Thoracic aorta endothelial cell (primary cell): ENCODE results near the gene EEF1A2. TPM values are rescaled to one million over a fixed set of nuclear protein-coding genes. Genes with fewer than 3 reads are reported as not detected.

Experiments
- total RNA-seq: library from RNA; depleted of rRNA; stranded (reverse); fragments of >200 nt; gene quantifications from 2 replicates; pipeline ENCODE4 v1.2.3, GENCODE V29; 2012

The EEF1A2 gene
- total RNA-seq, result 1.0 and 2.3 TPM in 2 replicates

DNA sequence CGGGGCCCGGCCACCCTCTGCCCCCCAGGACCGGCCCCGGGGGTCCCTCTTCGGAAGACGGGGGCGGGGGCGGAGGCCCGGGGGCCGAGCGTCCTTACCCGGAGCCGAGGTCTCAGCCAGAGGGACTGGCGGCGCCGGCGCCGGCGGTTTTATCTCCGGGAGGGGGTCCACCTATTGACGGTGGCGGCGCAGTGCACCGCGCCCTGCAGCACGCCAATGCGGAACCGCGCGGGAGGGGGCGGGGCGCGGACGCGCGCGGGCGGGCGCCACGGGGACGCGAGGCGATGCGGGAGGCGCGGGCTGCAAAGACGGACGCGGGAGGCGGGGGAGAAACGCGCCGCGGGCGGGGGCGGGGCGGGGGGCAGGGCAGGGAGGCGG, at the start of gene EEF1A2:
TSS of gene EEF1A2 (minus strand) at position 124 of the 378 bp plus-strand sequence. CDS start 1,320 bp downstream, outside the sequence.

GRCh38 chr20:63547725-63548480, 49.0 kb upstream of the EEF1A2 start, which contains the start of gene SRMS:
SRMS (minus strand) TSS chr20:63547749; CDS start chr20:63547463, 286 bp downstream.

DNA sequence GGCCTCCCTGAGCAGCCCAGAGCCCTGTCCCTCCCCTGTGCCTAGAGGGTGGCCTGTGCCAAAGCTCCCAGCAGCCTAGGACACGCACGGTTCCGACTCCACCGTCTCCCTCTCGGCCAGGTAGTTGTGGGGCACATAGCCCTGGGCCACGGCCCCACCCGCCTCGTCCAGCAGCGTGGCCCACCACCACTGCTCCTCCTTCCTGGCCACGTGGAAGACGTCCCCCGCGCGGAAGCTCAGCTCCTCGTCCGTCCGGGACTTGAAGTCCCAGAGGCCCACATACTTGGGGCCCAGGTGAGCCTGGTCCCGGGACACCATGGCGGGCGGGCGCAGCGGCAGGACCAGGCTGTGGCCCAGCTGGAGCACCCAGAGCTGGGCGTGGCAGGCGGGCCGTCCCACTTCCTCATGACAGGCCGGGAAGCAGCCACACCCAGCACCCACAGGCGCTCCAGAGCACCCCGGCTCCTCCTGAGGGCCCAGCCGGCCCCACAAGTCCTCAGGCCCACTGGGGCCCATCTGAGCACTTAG, 38.2 kb upstream of the EEF1A2 start, which contains the start of gene PTK6:
TSS of gene PTK6 (minus strand) at position 380 of the 528 bp plus-strand sequence. CDS start at position 318, 62 bp downstream.

GRCh38 chr20:63520504-63520933, 21.6 kb upstream of the EEF1A2 start, which contains the start of gene PPDPF:
PPDPF (plus strand) TSS chr20:63520765; CDS start chr20:63521309, 544 bp downstream.

DNA sequence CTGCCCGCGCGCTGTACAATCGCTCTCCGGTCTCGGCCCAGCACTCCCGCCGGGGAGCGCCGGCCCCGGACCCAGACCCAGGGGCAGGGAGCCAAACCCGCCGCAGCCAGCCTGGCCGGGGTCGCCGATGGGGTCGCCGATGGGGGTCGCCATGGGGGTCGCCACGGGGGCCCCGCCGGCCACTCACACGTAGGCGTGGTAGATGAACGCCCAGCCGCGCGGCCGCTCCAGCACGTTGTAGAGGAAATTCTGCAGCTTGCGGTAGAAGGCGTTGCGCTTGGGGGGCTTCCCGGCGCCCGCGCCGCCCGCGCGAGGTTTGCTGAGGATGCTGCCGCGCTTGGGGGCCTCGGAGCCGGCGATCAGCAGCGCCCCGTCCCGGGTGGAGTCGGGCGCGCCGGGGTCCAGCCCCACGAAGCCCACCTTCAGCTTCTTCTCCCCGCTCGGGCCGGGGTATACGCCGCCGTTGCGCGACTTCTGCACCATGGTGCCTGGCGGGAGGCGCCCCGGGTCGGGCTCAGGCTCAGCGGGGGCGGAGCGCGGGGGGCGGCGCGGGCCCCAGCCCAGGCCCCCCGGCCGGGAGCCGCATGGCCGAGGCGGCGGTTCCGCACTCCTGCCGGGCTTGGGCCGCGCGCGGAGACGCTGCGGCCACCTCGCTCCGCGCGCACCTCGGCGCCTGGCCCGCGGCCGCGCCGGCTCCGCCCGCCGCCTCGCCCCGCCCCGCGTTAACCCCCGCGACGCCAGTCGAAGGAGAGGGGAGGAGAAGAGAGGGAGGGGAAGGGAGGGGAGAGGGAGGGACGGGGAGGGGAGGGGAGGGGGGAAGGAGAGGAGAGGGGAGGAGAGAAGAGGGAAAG, 26.7 kb downstream of the EEF1A2 start, which contains the start of gene KCNQ2:
TSS of gene KCNQ2 (minus strand) at position 675 of the 851 bp plus-strand sequence. CDS start at position 483, 192 bp downstream.

Other genes starting within 250 kb of the EEF1A2 start
- not detected in 2 replicates for gene NKAIN4, start 244.6 kb downstream of the EEF1A2 start, total RNA-seq
- gene ARFGAP1, start 226.3 kb downstream of the EEF1A2 start, total RNA-seq, result 51.8 and 54.7 TPM in 2 replicates
- gene COL20A1, start 205.9 kb downstream of the EEF1A2 start, total RNA-seq, result under 0.01 TPM in 2 replicates
- gene CHRNA4, start 137.7 kb downstream of the EEF1A2 start, total RNA-seq, result not detected in 2 replicates
- not detected in 2 replicates for gene KCNQ2, start 26.4 kb downstream of the EEF1A2 start, total RNA-seq
- gene PPDPF, start 21.7 kb upstream of the EEF1A2 start, total RNA-seq, result 41.0 and 75.0 TPM in 2 replicates
- gene PTK6, start 38.3 kb upstream of the EEF1A2 start, total RNA-seq, result not detected in 2 replicates
- gene SRMS, start 48.7 kb upstream of the EEF1A2 start, total RNA-seq, result not detected in 2 replicates
- gene FNDC11, start 55.1 kb upstream of the EEF1A2 start, total RNA-seq, result 0.40 and 0.50 TPM in 2 replicates
- gene HELZ2, start 75.2 kb upstream of the EEF1A2 start, total RNA-seq, result 26.9 and 33.4 TPM in 2 replicates
- gene GMEB2, start 128.0 kb upstream of the EEF1A2 start, total RNA-seq, result 8.6 and 10.6 TPM in 2 replicates
- 3.5 and 6.1 TPM in 2 replicates for gene STMN3, start 154.3 kb upstream of the EEF1A2 start, total RNA-seq
- gene RTEL1, start 159.2 kb upstream of the EEF1A2 start, total RNA-seq, result 19.8 and 22.6 TPM in 2 replicates
- gene TNFRSF6B, start 197.6 kb upstream of the EEF1A2 start, total RNA-seq, result 13.2 and 15.5 TPM in 2 replicates
- gene ARFRP1, start 208.9 kb upstream of the EEF1A2 start, total RNA-seq, result 24.3 and 25.3 TPM in 2 replicates
- gene ZGPAT, start 209.0 kb upstream of the EEF1A2 start, total RNA-seq, result 15.8 and 16.1 TPM in 2 replicates
- gene LIME1, start 237.6 kb upstream of the EEF1A2 start, total RNA-seq, result 2.4 and 3.6 TPM in 2 replicates
- gene SLC2A4RG, start 240.7 kb upstream of the EEF1A2 start, total RNA-seq, result 21.8 and 25.8 TPM in 2 replicates